NCI-H187 treated with DMSO at 0.1 percent for 48 hours (cell line): Measurements from ENCODE around the gene FLYWCH2.
"Not testable (repeated sequence)": the region's sequence is repeated elsewhere in the genome, so short reads cannot be mapped to it uniquely, and the experiment has no call there.

Experiments used
- DNase-seq: peaks from one replicate; lab custom pipeline; 2025; lab: John Stamatoyannopoulos, UW

FLYWCH2 gene

DNA sequence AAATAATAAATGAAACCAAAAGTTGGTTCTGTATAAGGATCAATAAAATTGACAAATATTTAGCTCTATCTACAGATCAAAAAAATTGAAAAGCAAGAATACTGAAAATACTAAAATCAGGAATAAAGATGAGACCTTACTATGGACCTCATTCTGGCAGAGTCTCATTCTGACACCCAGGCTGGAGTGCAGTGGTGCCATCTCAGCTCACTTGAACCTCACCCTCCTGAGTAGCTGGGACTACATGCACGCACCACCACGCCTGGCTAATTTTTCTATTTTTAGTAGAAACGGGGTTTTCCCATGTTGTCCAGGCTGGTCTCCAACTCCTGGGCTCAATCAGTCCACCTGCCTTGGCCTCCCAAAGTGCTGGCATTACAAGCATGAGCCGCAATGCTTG lies 59.0 kb downstream of the FLYWCH2 start:
- no peak for DNase-seq

DNA sequence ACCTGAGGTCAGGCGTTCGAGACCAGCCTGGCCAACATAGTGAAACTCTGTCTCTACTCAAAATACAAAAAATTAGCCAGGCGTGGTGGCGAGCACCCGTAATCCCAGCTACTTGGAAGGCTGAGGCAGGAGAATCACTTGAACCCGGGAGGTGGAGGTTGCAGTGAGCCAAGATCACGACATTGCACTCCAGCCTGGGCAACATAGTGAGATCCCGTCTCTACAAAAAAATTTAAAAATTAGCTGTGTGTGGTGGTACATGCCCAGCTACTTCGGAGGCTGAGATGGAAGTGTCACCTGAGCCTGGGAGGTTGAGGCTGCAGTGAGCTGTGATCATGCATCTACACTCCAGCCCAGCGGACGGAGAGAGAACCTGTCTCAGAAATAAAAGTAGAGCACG lies 60.7 kb downstream of the FLYWCH2 start:
- DNase-seq: not testable (repeated sequence)

GRCh38 chr16:2946649-2947048 lies 63.6 kb downstream of the FLYWCH2 start:
- DNase-seq: no peak
